ENCODE data around the gene ARHGAP31.
A peak's percentile ranks its signal among the peaks of the same experiment; 100 is the strongest.

The ARHGAP31 gene

DNA sequence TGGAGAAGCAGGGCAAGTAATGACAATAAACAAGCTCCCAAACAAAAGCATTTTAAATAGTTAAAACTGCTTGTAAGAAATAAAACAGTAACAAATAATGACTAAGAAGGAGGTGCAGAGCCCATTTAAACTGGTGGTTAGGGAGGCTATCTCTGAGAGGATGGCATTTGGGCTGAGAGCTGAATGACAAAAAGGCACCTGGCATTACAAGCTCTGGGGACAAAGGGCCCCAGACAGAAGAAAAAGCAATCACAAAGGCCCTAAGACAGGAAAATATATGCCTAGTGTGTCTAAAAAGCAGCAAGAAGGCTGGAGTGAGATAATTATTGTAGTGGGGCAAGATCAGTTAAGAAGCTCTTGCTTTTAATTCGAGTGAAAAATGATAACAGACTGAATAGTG lies 159.6 kb downstream of the ARHGAP31 start:
- no peak for DNase-seq

DNA sequence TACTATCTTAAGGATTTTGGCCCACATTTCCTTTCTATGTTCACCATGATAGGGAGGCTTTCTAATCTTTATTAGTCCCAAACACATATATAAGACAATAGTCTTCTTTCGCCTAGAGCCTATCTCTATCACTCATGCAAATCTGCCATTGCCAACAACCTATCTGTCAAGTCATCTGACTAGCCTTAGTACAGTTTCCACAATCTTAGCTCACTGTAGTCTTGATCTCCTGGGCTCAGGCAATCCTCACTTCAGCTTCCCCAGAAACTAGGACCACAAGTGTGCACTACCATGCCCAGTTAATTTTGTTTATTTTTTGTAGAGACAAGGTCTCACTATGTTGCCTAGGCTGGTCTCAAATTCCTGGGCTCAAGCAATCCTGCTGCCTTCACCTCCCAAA lies 162.3 kb downstream of the ARHGAP31 start:
- DNase-seq, result no peak

DNA sequence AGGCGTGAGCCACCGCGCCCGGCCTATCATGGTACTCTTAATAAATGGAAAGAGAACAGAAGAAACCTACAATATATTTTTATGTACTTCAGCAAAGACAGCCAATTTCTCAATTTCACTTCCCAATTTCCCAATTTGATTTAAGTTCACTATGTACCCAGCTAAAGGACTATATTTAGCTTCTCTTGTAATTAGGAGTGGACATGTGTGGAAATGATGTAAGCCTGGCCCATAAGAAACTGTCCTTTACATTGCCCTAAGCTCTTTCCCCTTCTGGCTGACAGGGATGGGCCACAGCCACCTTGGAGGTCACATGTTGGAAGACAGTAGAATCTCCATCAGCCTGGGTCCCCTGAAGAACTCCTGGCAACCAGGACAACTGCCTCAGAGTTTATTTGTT lies 163.1 kb downstream of the ARHGAP31 start:
- DNase-seq, result no peak

DNA sequence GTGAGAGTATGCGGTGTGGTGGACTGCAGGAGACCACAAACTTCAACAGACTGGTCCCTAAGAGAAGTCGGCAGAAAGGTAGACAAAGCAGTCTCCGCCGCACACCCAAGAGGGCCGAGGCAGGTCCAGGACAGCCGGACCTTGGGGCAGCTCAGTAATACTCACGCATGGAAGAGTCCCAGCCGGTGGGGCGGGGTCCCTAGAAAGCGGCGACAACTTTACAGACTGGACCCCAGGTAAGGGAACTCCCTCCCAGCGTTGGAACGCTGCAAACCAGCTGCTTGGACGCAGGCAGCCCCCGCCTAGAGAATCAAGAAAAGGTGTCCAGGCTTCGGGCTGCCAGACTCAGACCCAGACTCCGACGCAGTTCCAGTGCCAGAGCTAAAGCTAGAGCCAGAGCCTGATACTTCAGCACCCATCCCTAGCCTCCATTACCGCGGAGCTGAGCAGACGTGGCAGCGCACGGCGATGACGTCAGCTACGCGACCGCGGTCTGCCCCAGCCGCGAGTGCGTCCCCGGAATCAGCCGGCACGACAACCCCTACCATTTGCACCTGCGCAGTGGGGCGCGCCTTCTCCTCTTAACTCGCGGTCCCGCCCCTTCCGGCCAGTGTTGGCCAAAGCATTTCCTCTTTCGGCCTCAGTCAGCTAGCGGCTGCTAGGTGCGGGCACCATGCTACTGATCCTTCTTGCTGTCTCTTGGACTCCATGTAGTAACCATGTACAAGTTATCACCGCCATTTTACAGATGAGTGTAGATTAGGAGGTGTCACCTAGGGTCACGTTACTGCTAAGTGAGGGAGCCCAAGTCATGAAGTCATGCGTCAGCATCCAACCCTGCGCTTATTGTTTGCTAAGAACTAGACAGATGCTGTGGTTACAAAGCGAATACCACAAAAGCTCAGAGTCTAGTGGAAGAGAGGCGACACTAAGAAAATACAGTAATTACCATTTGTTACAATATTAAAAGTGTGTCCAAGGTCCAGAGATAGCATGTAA lies 169.3 kb downstream of the ARHGAP31 start, which contains the start of gene TMEM39A:
TMEM39A (minus strand) TSS at position 445 of the 999 bp plus-strand sequence. CDS start 1,541 bp downstream, outside the sequence.
- DNase-seq, result peak; percentile 99

DNA sequence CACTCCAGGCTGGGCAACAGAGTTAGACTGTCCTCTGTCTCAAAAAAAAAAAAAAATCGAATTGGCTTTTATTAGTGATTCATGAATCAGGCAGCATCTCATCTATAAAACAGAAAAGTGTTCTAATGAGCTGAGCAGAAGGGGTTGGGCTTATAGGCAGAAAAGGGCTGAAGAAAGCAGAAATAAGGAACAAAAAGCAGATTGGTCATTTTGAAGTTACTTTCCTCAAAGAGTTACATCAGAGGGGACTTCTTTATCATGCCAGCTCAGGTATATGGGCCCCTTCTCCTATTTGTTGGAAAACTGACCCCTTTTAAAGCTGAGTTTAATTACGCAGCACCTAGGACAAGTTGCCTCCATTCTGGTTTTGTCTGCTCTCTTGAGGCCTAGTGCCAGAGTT lies 173.9 kb downstream of the ARHGAP31 start:
- no peak for DNase-seq

DNA sequence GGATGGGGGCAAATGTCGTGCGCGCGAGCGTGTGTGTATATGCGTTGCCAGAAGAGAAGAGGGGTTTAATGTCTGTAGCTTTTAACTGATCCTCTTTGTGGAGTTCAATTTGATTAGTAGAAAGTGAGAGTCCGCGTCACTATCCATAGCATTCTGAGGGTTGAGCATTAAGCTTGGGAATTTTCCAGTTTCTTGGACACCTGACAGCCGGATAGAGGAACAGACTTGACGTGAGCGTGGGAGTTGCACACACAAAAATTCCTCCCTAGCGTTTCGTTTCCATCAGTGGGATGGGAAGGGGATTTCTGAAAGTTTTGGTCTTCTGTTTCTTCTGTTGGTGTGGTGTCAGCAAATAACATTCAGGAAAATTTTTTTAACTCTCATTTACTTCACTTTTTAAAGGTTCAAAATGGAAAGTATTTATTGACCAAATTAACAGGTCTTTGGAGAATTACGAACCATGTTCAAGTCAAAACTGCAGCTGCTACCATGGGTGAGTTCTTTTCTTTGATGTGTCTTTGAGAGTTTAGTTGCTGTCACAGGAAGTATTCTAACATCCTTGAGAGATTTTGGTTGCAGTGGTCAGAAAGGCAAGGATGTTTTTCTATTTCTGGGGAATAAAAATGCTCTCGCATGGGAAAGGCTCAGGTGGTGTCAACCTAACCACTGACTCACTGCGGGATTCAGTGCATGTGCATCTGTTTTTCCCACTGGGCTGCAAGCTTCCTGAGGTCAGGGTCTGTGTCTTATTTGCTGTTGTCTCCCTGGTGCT lies 175.4 kb downstream of the ARHGAP31 start:
- DNase-seq, result no peak
